C1 segment of cervical spinal cord (tissue), 14 donors: ENCODE results near the gene STUM.

Experiments
- DNase-seq, 14 donors: peaks; one replicate each; lab custom pipeline; 2025; lab: John Stamatoyannopoulos, UW

STUM gene

DNA sequence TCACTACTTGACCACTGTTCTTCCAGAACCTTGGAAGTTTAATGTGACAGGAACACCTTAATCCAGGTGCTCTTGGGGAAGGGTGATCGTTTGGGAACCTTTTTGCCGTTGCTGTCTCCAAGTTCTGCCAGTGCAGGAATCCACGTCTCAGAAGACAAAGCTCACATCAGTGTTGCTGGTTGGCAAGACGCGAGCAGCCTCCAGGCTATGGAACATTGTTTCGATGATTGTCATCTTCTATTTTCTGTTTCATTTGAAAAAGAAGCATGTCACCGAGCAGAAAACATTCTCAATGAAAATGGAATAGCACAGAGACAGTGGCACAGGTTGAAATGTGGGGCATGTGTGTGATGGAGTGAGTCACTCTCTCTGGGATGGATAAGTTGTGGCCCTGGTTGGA is 11.7 kb downstream of the STUM start:
- DNase-seq, result no peak

DNA sequence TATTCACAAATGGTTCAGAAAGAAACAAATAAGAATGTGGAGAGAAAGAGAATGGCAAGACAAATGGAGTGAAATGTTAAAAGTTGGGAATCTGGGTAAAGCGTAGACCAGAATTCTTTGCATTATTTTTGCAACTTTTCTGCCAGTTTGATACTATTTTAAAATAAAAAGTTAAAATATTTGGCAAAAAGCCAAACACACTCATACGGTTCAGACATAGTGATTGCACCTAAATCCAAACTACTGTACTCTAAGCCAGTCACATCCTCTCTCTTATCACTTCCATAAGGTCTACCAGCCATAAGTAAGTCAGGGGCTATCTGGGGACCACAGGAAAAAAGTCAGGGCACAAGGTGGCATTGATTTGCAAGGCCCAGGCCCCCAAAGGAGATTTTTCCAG is 14.4 kb downstream of the STUM start:
- DNase-seq, result no peak

DNA sequence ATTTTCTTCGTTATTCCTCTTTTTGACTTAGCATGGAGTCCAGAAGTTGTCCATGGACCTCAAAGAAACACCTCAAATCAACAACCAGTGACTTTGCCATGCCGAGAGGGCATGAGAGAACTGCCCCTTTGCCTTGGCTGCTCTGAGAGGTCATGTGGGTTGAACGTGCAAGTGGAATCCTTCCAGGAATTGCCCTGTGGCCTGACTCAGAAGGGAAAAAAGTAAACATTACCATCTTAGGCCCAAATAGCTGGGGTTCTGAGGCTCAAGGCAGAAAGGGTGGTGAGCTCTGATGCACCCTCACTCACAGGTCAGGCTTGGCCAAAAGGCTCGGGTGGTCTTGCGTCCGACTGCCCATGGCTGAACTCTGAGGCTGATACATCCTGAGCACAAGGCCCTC is 15.1 kb downstream of the STUM start:
- no peak for DNase-seq

DNA sequence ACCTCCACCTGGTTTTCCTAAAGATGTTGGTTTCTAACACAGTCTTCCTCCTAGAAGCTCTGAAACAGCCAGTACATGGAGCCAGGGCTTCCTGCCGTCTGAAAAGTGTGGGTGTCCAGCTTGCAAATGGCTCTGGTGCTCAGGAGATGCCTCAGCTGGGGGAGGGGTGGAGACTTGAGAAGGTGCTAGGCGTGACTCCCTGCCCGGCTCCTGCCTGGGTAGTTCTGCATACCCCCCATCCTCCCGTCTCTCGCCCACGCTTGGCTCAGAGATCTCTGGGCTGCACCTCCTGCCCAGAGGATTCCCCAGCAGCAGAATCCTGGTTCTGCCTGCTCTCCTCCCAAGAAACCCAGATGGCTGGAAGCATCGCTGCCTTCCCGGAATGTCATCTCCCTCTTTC is 16.9 kb downstream of the STUM start:
- no peak for DNase-seq

DNA sequence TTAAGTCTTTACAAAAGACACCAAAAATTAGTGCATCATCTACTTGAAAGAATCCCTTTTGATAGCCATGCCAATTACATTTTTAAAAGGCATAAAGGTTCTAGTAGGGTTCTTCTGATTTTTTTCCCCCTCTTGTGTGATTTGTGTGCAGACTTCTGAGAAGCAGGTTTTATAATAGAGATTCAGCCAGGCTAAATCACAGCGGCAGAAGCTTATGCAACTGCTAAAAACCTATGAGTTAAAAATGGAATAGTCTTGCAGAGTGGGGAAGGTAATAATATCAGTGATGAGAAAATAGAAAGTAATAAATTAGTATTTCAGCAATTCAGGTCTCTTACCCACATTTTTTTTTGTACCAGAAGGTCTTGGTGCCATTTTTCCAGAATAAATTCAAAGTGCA is 17.7 kb downstream of the STUM start:
- DNase-seq, result no peak

DNA sequence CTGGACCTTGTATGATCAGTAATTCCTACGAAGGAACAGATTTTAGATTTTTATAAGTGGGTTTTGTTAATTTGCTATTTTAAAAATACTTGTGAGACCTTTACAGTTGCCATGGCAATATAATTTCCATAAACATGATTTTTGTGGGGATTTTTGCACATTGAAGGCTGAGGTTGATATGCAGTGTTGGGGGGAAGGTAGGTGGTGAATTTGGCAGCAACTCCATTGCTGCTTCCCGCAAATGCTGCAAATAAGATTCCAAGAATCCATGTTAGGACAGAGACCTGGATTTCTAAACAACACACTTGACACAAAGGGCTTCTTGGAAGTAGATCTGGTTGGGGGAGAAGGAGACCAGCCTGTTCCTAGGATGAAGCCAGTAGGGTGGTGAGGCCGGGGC is 18.2 kb downstream of the STUM start:
- DNase-seq, result peak in 1 of 14 donors; percentile 25

DNA sequence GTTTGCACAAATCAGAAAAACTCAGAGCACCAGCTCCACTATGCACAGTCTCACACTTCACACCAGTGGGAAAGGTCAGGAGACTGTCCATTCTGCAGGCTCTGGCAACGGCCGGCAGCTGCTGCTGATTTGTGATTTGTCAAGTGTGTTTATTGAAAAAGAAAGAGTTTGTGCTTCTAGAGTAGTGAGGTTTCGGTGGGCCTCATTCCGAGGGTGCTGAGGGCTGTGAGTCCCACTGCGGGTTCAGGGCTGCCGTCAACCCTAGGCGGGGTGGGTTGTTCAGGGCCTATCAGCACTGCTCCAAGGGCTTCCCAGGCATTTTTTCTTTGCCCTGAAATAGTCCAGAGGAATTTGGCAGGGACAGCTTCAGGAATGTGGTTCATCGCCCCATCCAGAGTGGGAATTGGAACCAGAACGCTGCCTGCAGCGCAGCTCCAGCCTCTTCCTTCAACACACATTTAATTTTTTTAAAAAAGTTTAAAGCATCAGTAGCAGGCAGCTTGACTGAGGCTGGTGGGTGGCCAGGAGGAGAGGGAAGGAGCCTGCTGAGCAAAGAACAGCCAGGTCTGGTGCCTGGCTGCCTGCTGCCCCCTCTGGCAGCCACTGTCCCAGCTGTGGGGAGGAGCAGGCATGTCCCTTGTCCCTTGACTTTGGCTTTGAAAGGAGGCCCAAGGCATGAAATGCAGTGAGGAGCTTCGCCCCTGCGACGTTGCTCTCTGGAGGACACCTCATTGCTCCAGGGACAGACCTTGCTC is 19.7 kb downstream of the STUM start:
- DNase-seq, result no peak

DNA sequence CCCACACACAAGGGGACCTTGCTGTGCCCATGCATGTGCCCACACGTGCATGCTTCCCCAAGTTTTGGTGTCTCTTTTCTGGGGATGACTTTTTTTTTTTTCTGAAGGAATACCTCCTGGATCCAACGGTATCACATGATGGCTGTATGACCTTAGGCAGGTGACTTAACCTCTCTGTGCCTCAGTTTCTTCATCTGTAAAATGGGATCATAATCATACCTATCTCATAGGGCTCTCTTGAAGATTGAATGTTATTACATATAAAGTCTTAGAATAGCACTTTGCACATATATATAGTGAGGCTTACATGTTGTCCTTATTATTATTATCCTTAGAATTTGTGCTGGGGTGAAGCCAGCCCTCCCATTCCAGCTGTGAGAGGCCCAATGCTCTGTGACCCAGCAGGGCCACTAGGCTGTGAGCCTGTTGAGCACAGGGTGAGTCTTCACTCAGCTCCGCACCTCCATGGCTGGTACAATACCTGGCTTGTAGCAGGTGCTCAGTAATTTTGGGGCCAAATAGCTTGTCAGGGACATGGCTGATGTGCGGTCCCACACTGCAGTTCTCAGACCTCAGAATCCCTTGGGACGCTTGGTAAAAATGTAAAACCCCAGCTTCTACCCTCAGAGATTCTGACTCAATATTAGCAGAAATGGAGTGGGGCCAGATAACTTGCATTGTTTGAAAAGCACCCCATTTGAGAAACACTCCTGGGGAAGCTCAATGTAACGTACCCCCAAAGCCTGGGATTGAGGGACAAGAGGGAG is 20.6 kb downstream of the STUM start:
- DNase-seq, result no peak

DNA sequence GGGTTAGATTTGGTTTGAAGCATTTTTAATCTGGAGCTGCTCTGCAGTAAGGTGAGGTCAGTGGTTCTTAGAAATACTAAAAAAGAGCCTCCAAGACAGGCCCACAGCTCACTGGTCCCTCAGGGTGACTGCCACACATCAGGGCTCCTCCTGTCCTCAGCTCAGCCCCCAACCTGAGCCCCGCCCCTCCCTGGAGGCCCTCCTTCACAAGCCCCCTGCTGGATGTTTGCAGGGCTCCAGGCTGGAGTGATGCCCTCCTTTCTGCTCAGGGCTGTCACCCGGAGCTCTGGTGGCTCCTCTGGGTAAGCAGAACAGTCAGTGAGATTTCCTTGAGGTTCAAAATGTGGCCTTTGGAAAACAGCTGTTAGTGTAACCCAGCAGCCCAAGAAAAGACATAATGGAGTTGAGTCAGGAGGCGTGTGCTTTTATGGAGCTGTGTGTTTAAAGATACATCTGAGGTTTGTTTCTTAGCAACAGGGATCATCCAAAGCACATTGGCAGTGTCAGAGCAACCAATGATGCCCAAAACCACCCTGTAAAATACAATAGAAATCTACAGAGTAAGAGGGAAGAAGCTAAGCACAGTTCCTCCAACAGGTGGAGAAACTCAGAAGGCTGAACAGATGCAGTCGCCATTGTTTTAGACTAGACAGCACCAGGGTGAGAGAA is 21.4 kb downstream of the STUM start:
- DNase-seq, result no peak

DNA sequence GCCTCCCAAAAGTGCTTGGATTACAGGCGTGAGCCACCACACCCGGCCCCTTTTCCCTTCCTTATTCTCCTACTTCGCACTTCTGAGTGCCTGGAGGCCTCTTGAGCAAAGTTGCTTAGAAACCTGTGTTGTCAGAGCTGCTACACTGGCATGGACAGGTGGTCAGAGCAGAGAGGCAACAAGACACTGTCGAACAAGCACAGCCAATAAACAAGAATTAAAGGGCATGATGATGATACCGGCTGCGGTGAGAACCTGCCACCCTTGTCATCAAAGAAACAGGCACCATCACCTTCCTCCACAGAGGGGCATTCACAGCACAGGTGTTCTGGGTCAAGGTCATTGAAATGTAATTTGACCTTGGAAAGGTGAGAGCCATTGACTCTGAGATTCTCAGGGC is 23.3 kb downstream of the STUM start:
- DNase-seq, result no peak

DNA sequence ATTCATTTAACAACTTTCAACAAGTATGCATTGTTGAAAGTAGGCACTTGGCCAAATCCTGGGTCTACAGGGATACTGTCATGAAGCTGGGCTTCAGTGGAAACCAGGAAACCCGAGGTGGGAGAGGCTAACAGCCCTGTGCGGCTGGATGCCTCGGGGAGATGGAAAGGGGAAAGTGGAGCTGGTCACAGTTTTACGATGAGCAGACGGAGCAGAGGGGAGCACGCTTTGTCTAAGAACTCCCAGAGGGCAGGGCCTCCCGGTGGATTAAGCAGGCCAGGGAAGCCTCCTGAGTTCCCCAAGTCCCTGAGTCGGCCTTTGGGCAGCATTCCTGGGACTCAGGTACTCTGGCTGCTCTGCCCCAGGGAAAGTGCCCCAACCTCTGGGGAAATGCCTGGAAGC is 23.8 kb downstream of the STUM start:
- no peak for DNase-seq

DNA sequence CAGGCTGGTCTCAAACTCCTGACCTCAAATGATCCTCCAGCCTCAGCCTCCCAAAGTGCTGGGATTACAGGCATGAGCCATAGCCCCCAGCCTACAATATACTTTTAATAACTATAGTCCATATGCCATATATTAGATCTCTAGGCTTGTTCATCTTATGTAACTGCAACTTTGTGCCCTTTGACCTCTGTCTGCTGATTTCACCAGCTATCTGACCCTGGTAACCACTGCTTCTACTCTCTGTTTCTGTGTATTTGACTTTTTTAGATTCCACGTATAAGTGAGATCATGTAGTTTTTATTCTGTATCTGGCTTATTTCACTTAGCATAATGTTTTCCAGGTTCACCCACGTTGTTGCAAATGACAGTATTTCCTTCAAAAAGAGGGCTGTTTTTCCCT is 25.5 kb downstream of the STUM start:
- no peak for DNase-seq

DNA sequence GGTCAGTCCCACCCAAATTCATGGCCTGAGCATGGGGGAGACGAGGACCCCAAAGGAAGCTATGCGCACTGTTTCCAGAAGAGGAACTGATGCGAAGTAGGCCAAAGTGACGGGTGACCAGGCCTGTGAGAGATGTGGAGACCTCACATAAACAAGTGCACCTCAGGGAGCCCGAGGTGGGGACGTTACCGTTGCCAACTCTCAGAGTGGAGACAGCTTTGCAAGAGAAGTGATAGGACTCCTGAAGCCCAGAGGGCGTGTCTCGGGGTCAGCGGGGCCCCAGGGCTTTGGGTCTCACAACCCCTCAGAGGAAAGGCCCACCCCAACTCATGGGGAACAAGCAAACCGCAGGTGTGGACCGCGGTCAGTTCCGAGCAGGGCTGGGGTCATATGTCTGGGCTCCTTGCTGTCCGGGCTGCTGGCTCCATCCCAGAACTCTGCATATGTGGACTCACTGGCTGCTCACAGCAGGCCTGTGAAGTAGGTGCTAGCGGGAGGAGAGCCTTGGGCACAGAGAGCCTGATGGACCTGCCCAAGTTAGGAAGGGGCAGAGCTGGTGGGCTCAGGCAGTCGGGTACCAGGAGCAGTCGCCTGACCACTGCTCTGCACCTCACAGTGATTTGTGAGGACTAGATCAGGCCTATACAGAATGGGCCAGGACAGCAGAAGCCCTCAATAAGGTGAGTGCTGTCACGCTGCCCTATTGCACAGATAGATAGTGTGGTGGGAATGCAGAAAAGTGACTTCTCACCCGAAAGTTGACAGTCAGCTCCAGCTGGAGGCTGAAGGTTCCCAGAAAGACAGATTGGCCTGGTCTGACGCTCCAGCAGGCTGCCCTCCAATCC is 26.2 kb downstream of the STUM start:
- DNase-seq, result no peak

DNA sequence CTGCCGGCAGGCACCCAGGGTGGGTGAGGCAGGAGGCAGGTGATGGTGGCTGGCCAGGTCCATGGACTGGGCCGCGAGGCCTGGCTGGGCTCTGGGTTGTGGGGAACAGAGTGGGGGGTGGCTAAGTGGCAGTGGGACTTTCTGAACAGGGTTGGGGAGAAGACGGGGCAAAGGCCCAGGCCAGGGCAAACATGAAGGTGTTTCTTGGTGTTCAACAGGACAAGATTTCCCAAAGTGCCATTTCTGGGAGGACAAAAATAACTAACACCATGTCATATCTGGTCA is 26.8 kb downstream of the STUM start:
- DNase-seq, result no peak

DNA sequence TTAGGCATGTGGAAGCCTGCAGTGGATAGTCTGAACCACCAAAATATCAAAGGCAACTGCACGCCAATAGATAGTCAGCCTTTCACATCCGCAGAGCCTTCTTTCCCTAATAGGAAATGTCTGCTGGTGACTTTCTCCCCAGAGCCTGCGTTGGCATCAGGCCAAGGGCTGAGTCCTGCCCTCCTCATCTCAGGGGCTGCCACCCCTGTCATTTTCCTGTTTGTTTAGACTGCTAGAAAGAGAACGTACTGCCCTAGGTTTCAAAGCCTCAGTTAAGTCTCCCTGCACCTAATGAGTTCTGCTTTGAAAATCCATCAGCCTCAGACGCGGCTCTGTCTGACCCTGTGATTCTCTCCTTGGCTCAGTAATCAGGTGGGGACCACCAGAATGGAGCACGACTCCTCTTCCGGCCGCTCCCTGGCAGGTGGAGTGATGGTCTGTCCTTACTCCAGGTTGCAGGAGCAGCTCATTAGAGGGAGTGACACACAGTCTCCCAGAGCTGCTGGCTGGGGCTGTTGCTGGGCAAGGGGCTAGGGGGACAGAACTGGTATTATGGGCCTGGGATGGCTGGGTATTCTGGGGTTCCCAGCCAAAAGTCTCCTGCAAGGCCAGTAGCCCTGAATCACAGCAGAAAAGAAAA is 27.3 kb downstream of the STUM start:
- no peak for DNase-seq

DNA sequence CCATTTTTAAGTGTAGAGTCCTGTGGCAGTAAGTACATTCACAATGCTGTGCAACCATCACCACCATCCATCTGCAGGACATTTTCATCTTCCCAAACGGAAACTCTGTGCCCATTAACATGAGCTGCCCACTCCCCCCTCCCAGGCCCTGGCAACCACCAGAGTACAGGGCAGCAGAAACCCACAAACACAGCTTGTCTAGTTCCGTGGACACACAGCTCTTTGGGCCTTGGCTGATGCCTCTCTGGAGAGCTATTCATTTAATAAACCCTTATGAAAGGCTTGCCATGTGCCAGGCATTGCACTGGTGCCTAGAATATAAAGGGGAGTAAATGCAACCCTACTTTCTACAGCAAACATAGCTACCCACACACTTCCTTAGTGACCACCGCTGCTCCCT is 28.0 kb downstream of the STUM start:
- no peak for DNase-seq

DNA sequence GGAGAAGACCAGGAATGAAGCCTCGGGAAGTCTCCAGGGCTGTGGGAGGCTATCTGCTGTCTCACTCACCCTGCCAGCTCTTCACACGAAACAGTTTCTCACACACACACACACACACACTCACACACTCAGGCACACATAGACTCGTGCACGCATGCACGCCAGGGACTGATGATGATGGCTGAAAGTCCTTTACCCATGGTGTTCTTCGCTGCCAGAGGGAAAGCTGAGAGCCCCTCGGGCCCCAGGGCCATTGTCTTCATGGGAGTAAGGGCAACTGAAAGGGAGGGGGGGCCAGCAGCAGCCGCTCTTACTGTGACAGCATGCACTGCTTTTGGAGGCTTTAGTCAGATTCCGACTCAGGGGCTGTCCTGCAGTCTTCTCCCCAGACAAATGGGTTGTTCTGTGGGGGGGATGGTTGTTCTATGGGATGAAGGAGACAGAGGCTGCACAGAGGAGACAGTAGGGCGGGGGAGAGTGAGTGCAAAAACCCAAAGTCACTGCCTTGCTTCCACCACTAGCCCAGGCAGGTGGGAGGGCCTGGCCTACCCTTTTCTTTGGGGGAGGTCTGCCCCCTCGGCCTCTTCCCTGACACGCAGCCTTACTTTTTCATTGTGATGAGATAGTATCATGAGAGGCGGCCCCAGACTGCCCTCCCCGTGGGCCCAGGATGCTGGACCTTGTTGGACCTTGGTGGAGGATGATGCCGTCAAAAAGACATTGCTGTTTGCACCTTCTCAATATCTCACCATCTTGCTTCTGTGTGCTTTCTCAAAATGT is 29.0 kb downstream of the STUM start:
- DNase-seq, result no peak

DNA sequence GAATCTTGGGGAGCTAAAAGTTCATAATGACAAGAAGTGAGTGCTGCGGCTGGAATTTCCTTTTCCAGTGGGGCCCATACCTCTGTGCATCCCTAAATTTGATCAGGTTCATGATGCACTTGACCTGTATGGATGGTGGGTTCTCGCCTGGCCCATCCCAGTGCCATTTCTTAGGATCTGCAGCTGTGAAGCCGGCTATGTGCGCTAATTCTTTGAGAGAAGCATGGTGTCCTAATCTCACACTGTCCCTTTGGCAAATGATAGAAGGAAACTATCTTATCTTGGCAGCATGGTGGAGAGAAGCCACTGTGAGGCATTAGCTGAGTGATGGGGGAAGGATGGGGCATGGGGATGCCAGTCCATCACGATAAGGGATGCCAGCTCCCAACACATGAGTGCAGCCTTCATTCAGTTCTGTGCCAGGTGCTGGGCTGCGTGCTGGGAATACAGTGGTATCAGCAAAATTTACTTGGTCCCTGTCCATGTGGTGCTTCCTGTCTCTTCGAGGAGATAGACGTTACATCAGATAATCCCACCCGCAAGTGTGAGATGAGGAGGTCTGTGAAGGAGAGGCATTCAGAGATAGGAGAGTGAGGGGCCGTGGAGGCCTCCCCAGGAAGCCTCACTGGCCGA is 30.5 kb downstream of the STUM start:
- DNase-seq, result no peak

DNA sequence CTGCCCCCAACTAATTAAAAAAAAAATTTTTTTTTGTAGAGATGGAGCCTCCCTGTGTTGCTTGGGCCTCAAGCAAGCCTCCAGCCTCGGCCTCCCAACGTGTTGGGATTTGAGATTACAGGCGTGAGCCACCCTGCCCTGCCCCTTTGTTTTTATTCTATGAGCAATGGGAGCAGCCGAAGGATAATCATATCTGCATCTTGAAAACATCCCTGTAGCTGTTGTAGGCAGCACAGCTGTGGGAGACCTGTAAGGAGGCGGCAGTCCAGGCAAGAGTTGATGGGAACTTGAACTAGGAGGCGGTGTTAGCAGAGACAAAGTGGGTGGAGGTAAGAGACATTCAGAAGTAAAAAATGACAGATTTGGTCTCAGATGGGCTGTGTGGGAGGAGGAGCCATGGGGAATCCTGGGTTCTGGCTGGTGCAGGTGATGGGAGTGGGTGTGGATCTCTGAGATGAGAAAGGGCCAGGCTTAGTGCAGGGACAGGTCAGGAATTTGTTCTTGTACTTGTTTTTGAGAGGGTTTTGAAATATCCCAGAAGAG is 31.3 kb downstream of the STUM start:
- DNase-seq, result no peak

DNA sequence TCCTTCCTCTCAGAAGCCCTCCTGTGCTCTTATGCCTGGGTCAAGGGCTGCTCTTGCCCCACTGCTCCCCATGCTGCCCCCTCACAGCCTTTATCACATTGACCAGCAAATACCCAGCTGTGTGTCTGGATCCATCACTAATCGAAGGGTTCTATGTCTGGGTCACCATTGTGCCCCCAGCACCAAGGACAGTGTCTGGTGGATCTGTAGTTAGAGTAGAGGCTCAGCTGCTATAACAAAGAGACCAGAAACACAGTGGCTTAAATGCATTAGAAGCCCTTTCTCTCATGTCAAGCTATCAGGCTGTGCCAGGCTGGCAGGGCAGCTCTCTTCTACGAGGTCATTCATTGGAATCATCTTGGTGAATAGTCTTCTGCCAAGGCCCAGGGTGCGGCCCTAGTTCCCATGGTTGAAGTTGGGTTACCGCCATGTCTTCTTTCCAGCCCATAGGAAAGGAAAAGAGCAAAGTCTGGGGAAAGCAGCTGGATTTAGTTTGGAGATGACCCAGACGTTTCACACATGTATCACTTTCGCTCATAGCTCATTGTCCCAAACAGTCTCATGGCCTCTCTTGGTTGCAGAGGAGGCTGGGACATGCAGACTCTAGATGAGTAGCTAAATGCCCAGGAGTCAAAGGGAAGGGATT is 32.2 kb downstream of the STUM start:
- DNase-seq, result no peak
